Lung (tissue), 12 donors: Measurements from ENCODE around the gene CLSTN1. TPM values are rescaled to one million over a fixed set of nuclear protein-coding genes. Genes with fewer than 3 reads are reported as not detected.

Source experiments
- ATAC-seq: fragments of 200-7000 bp; cut with Tn5 transposase; one replicate; pipeline ENCODE4 v1.9.1; 2020; ENCODE audit warnings: moderate number of reproducible peaks; ENCODE audit not compliant: insufficient read depth, low FRiP score
- DNase-seq, 3 donors: peaks; one replicate each; pipeline ENCODE4 v3.0.0-alpha.2; 2013 to 2017
- H3K27ac ChIP-seq, 2 donors: one replicate each; pipeline ENCODE4 v1.5.1; 2013; ENCODE audit warnings: mild to moderate bottlenecking in 2 of 2, moderate library complexity in 2 of 2, control low read depth in 1 of 2, inconsistent platforms in 1 of 2, low read depth in 1 of 2, low read length in 1 of 2
- H3K27me3 ChIP-seq, 3 donors: one replicate each; pipeline ENCODE4 v1.5.1; 2013; ENCODE audit warnings: low read length in 2 of 3; ENCODE audit not compliant: control insufficient read depth in 3 of 3, insufficient read depth in 3 of 3
- H3K36me3 ChIP-seq, 4 donors: one replicate each; pipeline ENCODE4 v1.5.1; 2013; ENCODE audit warnings: low read length in 4 of 4, mild to moderate bottlenecking in 1 of 4, moderate library complexity in 1 of 4; ENCODE audit not compliant: control insufficient read depth in 4 of 4, insufficient read depth in 4 of 4
- H3K4me1 ChIP-seq, 5 donors: one replicate each; pipeline ENCODE4 v1.5.1; 2013; ENCODE audit warnings: low read length in 5 of 5, mild to moderate bottlenecking in 2 of 5, moderate library complexity in 1 of 5; ENCODE audit not compliant: control insufficient read depth in 5 of 5, insufficient read depth in 5 of 5
- H3K4me3 ChIP-seq: one replicate; pipeline ENCODE4 v1.5.1; 2013; ENCODE audit warnings: mild to moderate bottlenecking, control low read depth, moderate library complexity
- H3K9ac ChIP-seq, 2 donors: one replicate each; pipeline ENCODE4 v1.5.1; 2013; ENCODE audit warnings: low read length in 2 of 2, control low read depth in 1 of 2; ENCODE audit not compliant: insufficient read depth in 1 of 2
- H3K9me3 ChIP-seq, 4 donors: one replicate each; pipeline ENCODE4 v1.5.1; 2013; ENCODE audit warnings: low read length in 3 of 4, mild to moderate bottlenecking in 1 of 4, moderate library complexity in 1 of 4; ENCODE audit not compliant: control insufficient read depth in 4 of 4, insufficient read depth in 3 of 4
- WGBS, 2 donors: extraction: QIAGEN DNeasy Blood & Tissue Kit; methylation state at CpG; one replicate each; pipeline ENCODE4 v1.1.7; 2013; 5-methylcytosine and 5-hydroxymethylcytosine counted together
- polyA plus RNA-seq, 2 donors: library from polyadenylated mRNA; stranded (reverse); fragments of 200-250 nt; gene quantifications; one replicate each; pipeline ENCODE4 v1.2.1, GENCODE V29; 2013
- total RNA-seq, 2 donors: library from RNA; depleted of rRNA in 1 of 2; stranded (reverse); fragments of >200 nt in 1 of 2; gene quantifications; one replicate each; pipeline ENCODE4 v1.2.1, GENCODE V29; 2014 to 2021
- TF ChIP-seq, protein P1 (sequence below): IDR thresholded peaks from 2 replicates; pipeline ENCODE4 v1.5.1; 2012; ENCODE audit warnings: mild to moderate bottlenecking; ENCODE audit errors: control extremely low read depth, extremely low read depth
- donor health status: control.
- donor health status: control.
- donor health status: Bipolar disorder and iron deficiency.
- donor health status: healthy.
- donor health status: DM: yes; HTN: yes; CAD: no.

The CLSTN1 gene
- total and polyA plus RNA-seq, 4 donors = 37.1 to 88.0 (median 61.8) TPM

DNA sequence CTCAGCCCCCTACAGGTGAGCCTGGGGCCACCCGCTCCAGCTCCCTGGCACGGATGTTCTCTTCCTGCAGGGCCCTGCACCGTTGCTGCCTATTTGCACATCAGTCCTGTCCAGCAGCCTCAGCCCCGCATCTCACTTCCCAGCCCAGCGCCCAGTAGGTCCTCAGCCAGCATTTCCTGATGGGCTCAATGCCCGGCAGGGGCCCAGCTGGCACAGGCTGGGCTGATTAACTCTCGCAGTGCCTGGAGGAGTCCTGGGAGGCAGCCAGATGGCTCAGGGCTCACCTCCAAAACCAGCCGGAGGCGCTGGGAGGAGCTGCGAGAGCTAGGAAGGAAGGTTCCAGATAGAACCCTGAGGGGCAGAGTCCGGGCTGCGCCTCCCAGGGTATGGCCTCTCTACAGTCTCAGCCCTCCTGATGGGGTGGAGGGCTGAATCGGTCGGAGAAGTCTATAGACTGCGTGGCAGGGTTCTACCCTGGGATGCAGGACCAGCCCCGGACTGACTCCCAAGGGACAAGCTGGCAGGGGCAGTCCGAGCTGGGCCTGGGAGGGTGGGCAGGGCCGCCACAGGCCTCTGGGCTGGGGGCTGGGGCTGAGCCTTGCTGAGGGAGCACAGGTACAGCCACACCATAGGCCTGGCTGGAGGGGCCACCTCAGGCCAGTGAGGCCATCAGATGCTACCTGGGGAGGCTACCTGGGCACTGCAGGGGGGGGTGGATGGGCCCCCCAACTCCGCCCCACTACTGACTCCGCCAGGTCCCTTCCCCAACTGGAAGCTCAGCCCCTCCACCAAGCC, 19.2 kb upstream of the CLSTN1 start:
- WGBS, 2 donors = 70 to 80% methylated on average over 20 of the region's 20 CpGs

DNA sequence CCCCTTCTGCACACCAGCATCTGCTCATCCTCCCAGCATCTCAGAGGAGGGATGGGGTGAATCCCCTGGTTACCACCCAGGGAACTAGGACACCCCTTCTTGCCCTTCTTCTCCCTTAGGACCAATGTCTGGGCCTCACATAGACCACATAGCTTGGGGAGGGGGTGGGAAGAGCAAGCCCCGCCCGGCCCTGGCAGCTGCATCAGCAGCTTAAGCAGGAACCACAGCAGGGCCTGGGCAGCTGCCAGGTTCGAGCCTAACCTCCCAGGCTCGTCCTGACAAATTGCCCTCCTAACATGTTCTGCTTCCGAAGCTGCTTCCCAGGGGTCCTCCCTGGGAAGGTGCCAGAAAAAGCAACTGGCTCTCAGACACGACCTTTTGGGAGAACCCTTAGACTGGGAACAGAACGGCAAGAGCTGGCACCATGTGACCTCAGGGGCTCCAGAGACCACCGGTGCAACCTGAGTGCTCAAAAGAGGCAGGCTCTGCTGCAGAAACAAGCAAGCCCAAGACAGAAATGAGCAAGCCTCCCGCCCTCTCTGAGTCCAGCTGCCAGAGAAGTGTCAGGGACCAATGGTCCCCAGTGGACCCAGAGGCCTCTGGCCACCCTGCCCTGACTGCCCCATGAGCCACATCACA, 18.4 kb upstream of the CLSTN1 start:
- no peak overlapping the region for H3K4me3 ChIP-seq
- 63 to 68% methylated on average over 9 of the region's 9 CpGs for WGBS, 2 donors
- H3K27me3 ChIP-seq = no peaks in the 10 kb centered on the region
- ATAC-seq = no peak
- TF ChIP-seq, protein P1, sequence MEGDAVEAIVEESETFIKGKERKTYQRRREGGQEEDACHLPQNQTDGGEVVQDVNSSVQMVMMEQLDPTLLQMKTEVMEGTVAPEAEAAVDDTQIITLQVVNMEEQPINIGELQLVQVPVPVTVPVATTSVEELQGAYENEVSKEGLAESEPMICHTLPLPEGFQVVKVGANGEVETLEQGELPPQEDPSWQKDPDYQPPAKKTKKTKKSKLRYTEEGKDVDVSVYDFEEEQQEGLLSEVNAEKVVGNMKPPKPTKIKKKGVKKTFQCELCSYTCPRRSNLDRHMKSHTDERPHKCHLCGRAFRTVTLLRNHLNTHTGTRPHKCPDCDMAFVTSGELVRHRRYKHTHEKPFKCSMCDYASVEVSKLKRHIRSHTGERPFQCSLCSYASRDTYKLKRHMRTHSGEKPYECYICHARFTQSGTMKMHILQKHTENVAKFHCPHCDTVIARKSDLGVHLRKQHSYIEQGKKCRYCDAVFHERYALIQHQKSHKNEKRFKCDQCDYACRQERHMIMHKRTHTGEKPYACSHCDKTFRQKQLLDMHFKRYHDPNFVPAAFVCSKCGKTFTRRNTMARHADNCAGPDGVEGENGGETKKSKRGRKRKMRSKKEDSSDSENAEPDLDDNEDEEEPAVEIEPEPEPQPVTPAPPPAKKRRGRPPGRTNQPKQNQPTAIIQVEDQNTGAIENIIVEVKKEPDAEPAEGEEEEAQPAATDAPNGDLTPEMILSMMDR = no peak
- H3K27ac ChIP-seq = no peak overlapping the region
- peaks cover 0 to 19% (median 4%) of the 10 kb centered on the region in 5 donors for H3K4me1 ChIP-seq
- H3K36me3 ChIP-seq = no peaks in the 10 kb centered on the region
- H3K9me3 ChIP-seq = no peaks in the 10 kb centered on the region
- DNase-seq = peak in 2 of 3 donors; percentile 33 to 58
- no peak overlapping the region for H3K9ac ChIP-seq

More for the DNA sequence above, 19.2 kb upstream of the CLSTN1 start:
- peaks cover 0 to 19% (median 4%) of the 10 kb centered on the region in 5 donors for H3K4me1 ChIP-seq
- no peak overlapping the region for H3K4me3 ChIP-seq
- H3K36me3 ChIP-seq = no peaks in the 10 kb centered on the region
- DNase-seq (peak in 2 of 3 donors; percentile 28 to 47), ATAC-seq (no peak)
- no peak overlapping the region for H3K27ac ChIP-seq
- H3K9me3 ChIP-seq = no peaks in the 10 kb centered on the region
- TF ChIP-seq, protein P1 = no peak
- H3K9ac ChIP-seq = no peak overlapping the region
- H3K27me3 ChIP-seq = no peaks in the 10 kb centered on the region

DNA sequence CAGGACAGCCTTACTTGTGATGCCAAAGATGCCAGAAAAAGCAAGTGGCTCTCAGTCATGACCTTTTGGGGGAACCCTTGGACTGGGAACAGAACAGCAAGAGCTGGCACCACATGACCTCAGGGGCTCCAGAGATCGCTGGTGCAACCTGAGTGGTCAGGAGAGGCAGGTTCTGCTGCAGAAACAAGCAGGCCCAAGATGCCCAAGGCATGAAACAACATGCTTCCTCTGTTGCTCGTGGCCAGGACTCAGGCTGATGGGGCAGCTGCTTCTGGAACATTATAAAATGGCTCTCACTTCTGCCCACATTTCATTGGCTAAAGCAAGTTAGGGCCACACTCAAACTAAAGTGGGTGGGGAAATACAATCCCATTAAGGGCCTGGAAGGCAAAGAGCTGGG, 17.7 kb upstream of the CLSTN1 start:
- 89 to 98% methylated on average over 2 of the region's 2 CpGs for WGBS, 2 donors
- Histone ChIP-seq H3K4me3 (no peak overlapping the region), H3K27me3 (no peaks in the 10 kb centered on the region), H3K36me3 (no peaks in the 10 kb centered on the region), H3K27ac (no peak overlapping the region), H3K9me3 (no peaks in the 10 kb centered on the region), H3K4me1 (peaks cover 0 to 19% (median 4%) of the 10 kb centered on the region in 5 donors), H3K9ac (no peak overlapping the region)
- TF ChIP-seq, protein P1 = no peak
- no peak for DNase-seq
- ATAC-seq = no peak
